ENCODE measurements around the gene NCKAP5. TPM values are rescaled to one million over a fixed set of nuclear protein-coding genes. Genes with fewer than 3 reads are reported as not detected.

Gene NCKAP5
- total and polyA plus RNA-seq, 4 donors: 2.3 to 20.2 (median 8.1) TPM

GRCh38 chr2:133574620-133575019 is 6.4 kb upstream of the NCKAP5 start:
- Histone ChIP-seq H3K4me1 (ENCODE audit: control insufficient read depth in 5 of 5, insufficient read depth in 5 of 5, low read length in 5 of 5) (peaks cover 0 to 11% (median 3%) of the 10 kb centered on the region in 5 donors), H3K4me3 (no peak overlapping the region), H3K36me3 (ENCODE audit: control insufficient read depth in 4 of 4, insufficient read depth in 4 of 4, low read length in 4 of 4) (no peaks in the 10 kb centered on the region), H3K27me3 (ENCODE audit: control insufficient read depth in 3 of 3, insufficient read depth in 3 of 3, low read length in 2 of 3) (no peaks in the 10 kb centered on the region), H3K27ac (ENCODE audit: low read depth in 1 of 2, low read length in 1 of 2) (no peak overlapping the region), H3K9me3 (ENCODE audit: control insufficient read depth in 4 of 4, insufficient read depth in 3 of 4, low read length in 3 of 4) (no peaks in the 10 kb centered on the region), H3K9ac (ENCODE audit: insufficient read depth in 1 of 2, low read length in 2 of 2) (no peak overlapping the region)
- 77 to 80% methylated on average over 1 of the region's 1 CpG for WGBS, 2 donors
- ATAC-seq (ENCODE audit: insufficient read depth, low FRiP score): peak; percentile 35
- DNase-seq: no peak
- no peak for TF ChIP-seq CTCF (IDR thresholded peaks at IDR 0.05; ENCODE audit: control extremely low read depth, extremely low read depth)

GRCh38 chr2:133574186-133574585 is 5.9 kb upstream of the NCKAP5 start:
- DNase-seq (no peak), ATAC-seq (ENCODE audit: insufficient read depth, low FRiP score) (no peak)
- Histone ChIP-seq H3K36me3 (ENCODE audit: control insufficient read depth in 4 of 4, insufficient read depth in 4 of 4, low read length in 4 of 4) (no peaks in the 10 kb centered on the region), H3K4me3 (no peak overlapping the region), H3K27ac (ENCODE audit: low read depth in 1 of 2, low read length in 1 of 2) (no peak overlapping the region), H3K9ac (ENCODE audit: insufficient read depth in 1 of 2, low read length in 2 of 2) (no peak overlapping the region), H3K4me1 (ENCODE audit: control insufficient read depth in 5 of 5, insufficient read depth in 5 of 5, low read length in 5 of 5) (peaks cover 0 to 11% (median 3%) of the 10 kb centered on the region in 5 donors), H3K27me3 (ENCODE audit: control insufficient read depth in 3 of 3, insufficient read depth in 3 of 3, low read length in 2 of 3) (no peaks in the 10 kb centered on the region), H3K9me3 (ENCODE audit: control insufficient read depth in 4 of 4, insufficient read depth in 3 of 4, low read length in 3 of 4) (no peaks in the 10 kb centered on the region)
- TF ChIP-seq CTCF (IDR thresholded peaks at IDR 0.05; ENCODE audit: control extremely low read depth, extremely low read depth): no peak
- 72 to 77% methylated on average over 5 of the region's 5 CpGs for WGBS, 2 donors

GRCh38 chr2:133573491-133574162 is 5.4 kb upstream of the NCKAP5 start:
- Histone ChIP-seq H3K36me3 (ENCODE audit: control insufficient read depth in 4 of 4, insufficient read depth in 4 of 4, low read length in 4 of 4) (no peaks in the 10 kb centered on the region), H3K9me3 (ENCODE audit: control insufficient read depth in 4 of 4, insufficient read depth in 3 of 4, low read length in 3 of 4) (no peaks in the 10 kb centered on the region), H3K4me1 (ENCODE audit: control insufficient read depth in 5 of 5, insufficient read depth in 5 of 5, low read length in 5 of 5) (peaks cover 0 to 11% (median 3%) of the 10 kb centered on the region in 5 donors), H3K27ac (ENCODE audit: low read depth in 1 of 2, low read length in 1 of 2) (no peak overlapping the region), H3K27me3 (ENCODE audit: control insufficient read depth in 3 of 3, insufficient read depth in 3 of 3, low read length in 2 of 3) (no peaks in the 10 kb centered on the region), H3K4me3 (no peak overlapping the region), H3K9ac (ENCODE audit: insufficient read depth in 1 of 2, low read length in 2 of 2) (no peak overlapping the region)
- TF ChIP-seq CTCF (IDR thresholded peaks at IDR 0.05; ENCODE audit: control extremely low read depth, extremely low read depth): no peak
- 89 to 91% methylated on average over 6 of the region's 6 CpGs for WGBS, 2 donors
- ATAC-seq (ENCODE audit: insufficient read depth, low FRiP score): no peak
- DNase-seq: no peak

- DNase-seq: no peak
- Histone ChIP-seq H3K27ac (ENCODE audit: low read depth in 1 of 2, low read length in 1 of 2) (no peak overlapping the region), H3K9me3 (ENCODE audit: control insufficient read depth in 4 of 4, insufficient read depth in 3 of 4, low read length in 3 of 4) (no peaks in the 10 kb centered on the region), H3K9ac (ENCODE audit: insufficient read depth in 1 of 2, low read length in 2 of 2) (no peak overlapping the region), H3K36me3 (ENCODE audit: control insufficient read depth in 4 of 4, insufficient read depth in 4 of 4, low read length in 4 of 4) (no peaks in the 10 kb centered on the region), H3K4me1 (ENCODE audit: control insufficient read depth in 5 of 5, insufficient read depth in 5 of 5, low read length in 5 of 5) (peaks cover 0 to 33% (median 0%) of the 10 kb centered on the region in 5 donors), H3K27me3 (ENCODE audit: control insufficient read depth in 3 of 3, insufficient read depth in 3 of 3, low read length in 2 of 3) (no peaks in the 10 kb centered on the region), H3K4me3 (no peak overlapping the region)
- WGBS, 2 donors: 84 to 91% methylated on average over 6 of the region's 6 CpGs
- ATAC-seq (ENCODE audit: insufficient read depth, low FRiP score): no peak
- no peak for TF ChIP-seq CTCF (IDR thresholded peaks at IDR 0.05; ENCODE audit: control extremely low read depth, extremely low read depth)
These were observed 3.0 kb upstream of the NCKAP5 start for GRCh38 chr2:133571249-133571648.

All from lung (tissue), 12 donors.